Vagina (tissue), 2 donors: Measurements from ENCODE around the gene SRRM3. TPM values are rescaled to one million over a fixed set of nuclear protein-coding genes. Genes with fewer than 3 reads are reported as not detected.
"Not testable (repeated sequence)": the region's sequence is repeated elsewhere in the genome, so short reads cannot be mapped to it uniquely, and the experiment has no call there.

ENCODE experiments used
- DNase-seq, 2 donors: peaks; one replicate each; pipeline ENCODE4 v3.0.0-alpha.2; 2017; ENCODE audit errors: extremely low spot score in 2 of 2
- H3K27ac ChIP-seq: fragments of 200-600 bp; sonication (generic); one replicate; pipeline ENCODE4 v1.5.1; 2019
- H3K27me3 ChIP-seq: fragments of 200-600 bp; sonication (generic); one replicate; pipeline ENCODE4 v1.5.1; 2019
- H3K36me3 ChIP-seq, 2 donors: fragments of 200-600 bp; sonication (generic); one replicate each; pipeline ENCODE4 v1.5.1; 2017 to 2019
- H3K4me1 ChIP-seq: fragments of 200-600 bp; sonication (generic); one replicate; pipeline ENCODE4 v1.5.1; 2019
- H3K4me3 ChIP-seq, 2 donors: fragments of 200-600 bp; sonication (generic); 1 replicate in 1 of 2; 2 replicates in 1 of 2; pipeline ENCODE4 v1.5.1; 2016 to 2019
- H3K9me3 ChIP-seq: fragments of 200-600 bp; sonication (generic); one replicate; pipeline ENCODE4 v1.5.1; 2019
- CTCF ChIP-seq, 3 experiments: fragments of 450-650 bp in 2 of 3; fragments of 200-600 bp in 1 of 3; sonication (generic) in 1 of 3; IDR thresholded peaks; one replicate each; pipeline ENCODE4 v1.5.1; 2017 to 2019; ENCODE audit warnings: antibody characterized with exemption in 3 of 3, mild to moderate bottlenecking in 2 of 3, moderate library complexity in 2 of 3
- POLR2A ChIP-seq, 2 donors: fragments of 450-650 bp; IDR thresholded peaks; one replicate each; pipeline ENCODE4 v1.6.1; 2017; ENCODE audit warnings: antibody characterized with exemption in 2 of 2, mild to moderate bottlenecking in 2 of 2, moderate library complexity in 2 of 2
- POLR2AphosphoS5 ChIP-seq, 2 donors: sonication (generic); formaldehyde crosslinking; IDR thresholded peaks; one replicate each; pipeline ENCODE4 v1.9.0; 2017; ENCODE audit warnings: antibody characterized with exemption in 2 of 2, mild to moderate bottlenecking in 2 of 2, low read depth in 1 of 2; ENCODE audit not compliant: insufficient read depth in 1 of 2
- intact Hi-C: fragments of 100-400 bp; cut with DNase I; formaldehyde crosslinking; loops from one replicate; pipeline ENCODE4 v1.15.1; 2023
- total RNA-seq: library from RNA; depleted of rRNA; stranded (reverse); fragments of >200 nt; gene quantifications from one replicate; pipeline ENCODE4 v1.2.3, GENCODE V29; 2016

SRRM3 gene, protein sequence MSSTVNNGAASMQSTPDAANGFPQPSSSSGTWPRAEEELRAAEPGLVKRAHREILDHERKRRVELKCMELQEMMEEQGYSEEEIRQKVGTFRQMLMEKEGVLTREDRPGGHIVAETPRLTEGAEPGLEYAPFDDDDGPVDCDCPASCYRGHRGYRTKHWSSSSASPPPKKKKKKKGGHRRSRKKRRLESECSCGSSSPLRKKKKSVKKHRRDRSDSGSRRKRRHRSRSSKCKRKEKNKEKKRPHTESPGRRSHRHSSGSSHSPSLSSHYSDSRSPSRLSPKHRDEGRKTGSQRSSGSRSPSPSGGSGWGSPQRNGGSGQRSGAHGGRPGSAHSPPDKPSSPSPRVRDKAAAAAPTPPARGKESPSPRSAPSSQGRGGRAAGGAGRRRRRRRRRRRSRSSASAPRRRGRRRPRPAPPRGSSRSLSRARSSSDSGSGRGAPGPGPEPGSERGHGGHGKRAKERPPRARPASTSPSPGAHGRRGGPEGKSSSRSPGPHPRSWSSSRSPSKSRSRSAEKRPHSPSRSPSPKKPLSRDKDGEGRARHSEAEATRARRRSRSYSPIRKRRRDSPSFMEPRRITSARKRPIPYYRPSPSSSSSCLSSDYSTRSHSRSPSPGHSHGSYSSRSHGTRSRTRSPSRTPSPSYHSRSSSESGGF
- total RNA-seq = 9.8 TPM

DNA sequence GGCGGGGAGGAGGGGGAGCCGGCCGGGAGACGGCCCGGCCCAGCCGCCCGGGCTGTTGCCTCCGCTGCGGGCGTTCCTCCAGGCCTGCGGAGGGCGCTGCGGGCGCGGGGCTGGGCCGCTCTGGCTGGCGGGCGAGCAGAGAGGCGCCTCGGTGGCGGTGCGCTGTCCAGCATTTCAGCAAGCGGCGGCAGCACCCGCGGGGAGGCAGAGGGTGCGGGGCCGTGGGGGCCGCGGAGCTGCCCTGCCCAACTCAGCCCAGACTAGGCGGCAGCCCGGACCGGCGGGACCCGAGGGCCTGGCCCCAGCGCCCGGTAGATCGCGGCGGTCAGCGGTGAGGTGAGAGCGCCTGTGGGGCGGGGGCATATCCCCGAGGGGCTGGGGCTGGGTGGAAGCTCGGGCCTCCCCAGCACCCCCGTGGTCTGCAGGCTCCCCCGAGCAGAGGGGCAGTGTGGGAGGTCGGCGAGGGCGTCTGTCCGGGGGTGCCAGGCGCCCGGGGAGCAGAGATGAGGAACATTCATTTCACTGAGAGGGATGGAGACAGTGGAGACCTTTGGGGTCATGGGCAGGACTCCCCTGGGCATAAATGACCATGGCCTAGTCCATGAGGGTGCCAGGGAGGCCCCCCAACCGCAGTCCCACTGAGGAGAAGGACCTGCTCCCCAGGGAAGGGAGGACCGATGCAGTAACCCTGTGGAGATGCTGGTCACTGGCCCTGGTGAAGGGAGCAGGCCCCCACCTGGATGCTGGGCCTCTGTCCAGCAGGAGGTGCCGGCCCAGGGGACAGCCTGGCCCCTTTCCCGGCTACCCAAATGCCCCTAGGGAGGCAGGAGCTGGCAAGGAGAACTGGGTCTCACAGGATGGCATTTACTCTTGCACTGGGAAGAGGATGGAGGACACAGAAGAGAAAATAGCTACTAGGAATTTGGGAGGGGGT, at the start of gene SRRM3:
Gene SRRM3 (plus strand): TSS at position 165 of the 934 bp plus-strand sequence. CDS start 33,171 bp downstream, outside the sequence.
- TF ChIP-seq POLR2AphosphoS5 (IDR thresholded peaks at IDR 0.05; ENCODE audit: insufficient read depth in 1 of 2, low read depth in 1 of 2) = no peak
- TF ChIP-seq POLR2A (IDR thresholded peaks at IDR 0.05) = no peak
- peak in 1 of 3 experiments; percentile 31 for TF ChIP-seq CTCF (IDR thresholded peaks at IDR 0.05)
- Histone ChIP-seq H3K36me3 (no peaks in the 10 kb centered on the region), H3K4me3 (no peak within 1 kb of the TSS), H3K27ac (no peak within 1 kb of the TSS), H3K27me3 (no peaks in the 10 kb centered on the region), H3K4me1 (no peaks in the 10 kb centered on the region), H3K9me3 (no peaks in the 10 kb centered on the region)
- intact Hi-C loops = no loop called here
- DNase-seq = no peak

DNA sequence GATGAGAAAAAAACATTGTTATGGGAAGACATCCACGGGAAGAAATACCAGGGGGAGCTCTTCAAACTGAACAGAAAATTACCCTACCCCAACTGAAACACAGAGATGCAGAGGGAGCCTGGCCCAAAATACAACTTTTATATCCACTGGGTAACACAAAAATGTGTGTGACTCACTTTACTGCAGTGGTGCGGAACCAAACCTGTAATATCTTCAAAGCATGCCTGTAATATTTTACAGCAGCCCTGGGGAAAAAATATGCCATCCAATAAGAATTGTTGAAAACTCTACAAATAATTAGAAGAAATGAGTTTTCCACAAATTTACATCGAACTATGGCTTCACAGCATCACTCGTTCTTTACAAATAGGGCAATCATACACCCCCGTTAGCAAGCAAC, 49.8 kb upstream of the SRRM3 start:
- intact Hi-C loops = no loop called here
- H3K27ac ChIP-seq = no peak overlapping the region
- no peak for TF ChIP-seq CTCF (IDR thresholded peaks at IDR 0.05)
- TF ChIP-seq POLR2AphosphoS5 (IDR thresholded peaks at IDR 0.05; ENCODE audit: insufficient read depth in 1 of 2, low read depth in 1 of 2) = no peak
- TF ChIP-seq POLR2A (IDR thresholded peaks at IDR 0.05) = no peak

DNA sequence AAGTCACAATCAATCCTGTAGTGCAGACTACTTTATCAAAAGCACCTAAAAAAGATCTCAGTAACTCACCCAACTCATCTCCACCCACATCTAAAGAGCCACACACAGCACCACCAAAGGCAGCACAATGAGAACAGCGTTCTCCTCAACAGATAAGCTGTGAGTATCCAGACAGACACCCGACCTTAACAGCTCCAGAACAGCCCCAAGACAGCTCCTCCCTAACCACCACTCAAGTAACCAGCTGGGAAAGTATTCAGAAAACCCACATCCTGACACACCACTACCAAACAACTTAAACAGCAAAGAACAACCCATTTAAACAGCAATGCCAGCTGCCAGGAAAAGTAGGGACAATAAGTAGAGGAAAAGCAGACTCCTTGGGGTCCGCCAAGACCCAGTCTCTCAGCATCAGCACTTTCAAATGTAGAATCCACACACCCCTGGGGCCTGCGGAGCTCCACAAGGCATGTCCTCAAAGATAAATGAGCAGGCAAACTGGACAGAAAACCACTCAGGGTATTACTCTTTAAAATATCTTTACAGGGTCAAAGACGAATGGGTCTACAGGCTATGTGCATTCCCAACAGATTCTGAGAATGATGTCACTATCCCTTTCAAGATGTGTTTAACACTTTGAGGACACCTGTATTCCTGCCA, 48.0 kb upstream of the SRRM3 start:
- intact Hi-C loops, H3K36me3 ChIP-seq, H3K9me3 ChIP-seq: not testable (repeated sequence)

More for the DNA sequence above, 49.8 kb upstream of the SRRM3 start:
- no peak for DNase-seq
- no peaks in the 10 kb centered on the region for H3K4me1 ChIP-seq
- no peak overlapping the region for H3K4me3 ChIP-seq
- no peaks in the 10 kb centered on the region for H3K9me3 ChIP-seq
- H3K36me3 ChIP-seq = no peaks in the 10 kb centered on the region
- no peaks in the 10 kb centered on the region for H3K27me3 ChIP-seq

GRCh38 chr7:76155938-76156337, 45.8 kb upstream of the SRRM3 start:
- Histone ChIP-seq H3K4me1 (no peaks in the 10 kb centered on the region), H3K27ac (no peak overlapping the region), H3K36me3 (no peaks in the 10 kb centered on the region), H3K9me3 (no peaks in the 10 kb centered on the region), H3K4me3 (no peak overlapping the region), H3K27me3 (no peaks in the 10 kb centered on the region)
- no peak for DNase-seq
- TF ChIP-seq CTCF (IDR thresholded peaks at IDR 0.05) = no peak
- no peak for TF ChIP-seq POLR2AphosphoS5 (IDR thresholded peaks at IDR 0.05; ENCODE audit: insufficient read depth in 1 of 2, low read depth in 1 of 2)
- no peak for TF ChIP-seq POLR2A (IDR thresholded peaks at IDR 0.05)
- intact Hi-C loops = no loop called here

More for the DNA sequence above, 48.0 kb upstream of the SRRM3 start:
- not testable (repeated sequence) for H3K27me3 ChIP-seq, H3K27ac ChIP-seq, DNase-seq, H3K4me3 ChIP-seq, H3K4me1 ChIP-seq

- H3K27ac ChIP-seq, intact Hi-C loops, DNase-seq, H3K4me3 ChIP-seq, H3K9me3 ChIP-seq, H3K36me3 ChIP-seq, H3K27me3 ChIP-seq, H3K4me1 ChIP-seq: not testable (repeated sequence)
Observed at GRCh38 chr7:76156992-76157685, 44.6 kb upstream of the SRRM3 start.

DNA sequence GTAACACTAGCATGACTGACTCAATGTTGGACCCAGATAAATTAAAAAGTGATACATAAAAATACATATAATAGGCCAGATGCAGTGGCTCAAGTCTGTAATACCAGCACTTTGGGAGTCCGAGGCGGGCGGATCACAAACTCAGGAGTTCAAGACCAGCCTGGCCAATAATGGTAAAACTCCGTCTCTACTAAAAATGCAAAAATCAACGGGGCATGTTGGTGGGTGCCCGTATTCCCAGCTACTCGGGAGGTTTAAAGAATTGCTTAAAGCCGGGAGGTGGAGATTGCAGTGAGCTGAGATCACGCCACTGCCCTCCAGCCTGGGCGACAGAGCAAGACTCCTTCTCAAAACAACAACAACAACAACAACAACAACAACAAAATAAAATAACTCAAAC, 43.3 kb upstream of the SRRM3 start:
- H3K36me3 ChIP-seq, intact Hi-C loops, H3K27me3 ChIP-seq, H3K4me3 ChIP-seq, H3K9me3 ChIP-seq, H3K27ac ChIP-seq, DNase-seq, H3K4me1 ChIP-seq: not testable (repeated sequence)

- H3K4me3 ChIP-seq, H3K36me3 ChIP-seq, intact Hi-C loops, H3K9me3 ChIP-seq, DNase-seq, H3K27ac ChIP-seq, H3K4me1 ChIP-seq, H3K27me3 ChIP-seq: not testable (repeated sequence)
Observed at GRCh38 chr7:76162416-76163170, 39.1 kb upstream of the SRRM3 start.

DNA sequence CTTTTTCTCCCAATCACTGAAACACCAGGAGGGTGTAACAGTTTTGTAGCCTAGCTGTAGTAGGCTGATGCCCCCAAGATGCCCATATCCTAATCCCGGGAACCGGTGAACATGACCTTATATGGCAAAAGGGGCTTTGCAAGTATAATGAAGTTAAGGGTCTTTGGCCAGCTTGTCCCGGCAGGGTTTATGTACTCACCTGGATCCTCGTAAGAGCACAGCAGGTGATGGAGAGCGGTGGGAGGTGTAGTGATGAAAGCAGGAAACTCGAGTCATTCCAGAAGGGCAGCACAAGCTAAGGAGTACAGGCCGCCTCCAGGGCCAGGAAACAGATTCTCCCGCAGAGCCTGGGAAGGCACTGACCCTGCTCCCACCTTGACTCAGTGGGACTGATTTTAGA, 37.9 kb upstream of the SRRM3 start:
- intact Hi-C loops, H3K27ac ChIP-seq, H3K36me3 ChIP-seq, H3K9me3 ChIP-seq, H3K4me3 ChIP-seq, H3K4me1 ChIP-seq, H3K27me3 ChIP-seq: not testable (repeated sequence)
- DNase-seq = peak in 1 of 2 donors; percentile 28
